Activated CD4-positive, alpha-beta memory T cell treated with anti-CD3 and anti-CD28 coated beads for 36 hours (primary cell): ENCODE data around the gene CRYBG1. TPM values are rescaled to one million over a fixed set of nuclear protein-coding genes. Genes with fewer than 3 reads are reported as not detected.

Experiments
- CTCF ChIA-PET: fragments of 350-600 bp; sonication (Branson Sonifier 250); formaldehyde crosslinking; loops from one replicate; lab custom pipeline; 2021; ENCODE audit warnings: antibody characterized with exemption, inconsistent platforms; lab: Charles Lee
- POLR2A ChIA-PET: fragments of 350-600 bp; sonication (Branson Sonifier 250); formaldehyde crosslinking; loops from one replicate; lab custom pipeline; 2021; ENCODE audit warnings: antibody characterized with exemption; lab: Charles Lee
- DNase-seq: peaks from one replicate; pipeline ENCODE4 v3.0.0-alpha.2; 2020
- H3K27ac Mint-ChIP-seq: one replicate; pipeline ENCODE4 v1.8.0; 2021; ENCODE audit warnings: mixed read lengths
- H3K27me3 Mint-ChIP-seq: one replicate; pipeline ENCODE4 v1.8.0; 2021; ENCODE audit warnings: mixed read lengths
- H3K36me3 Mint-ChIP-seq: one replicate; pipeline ENCODE4 v1.8.0; 2021; ENCODE audit warnings: mixed read lengths
- H3K4me1 Mint-ChIP-seq: one replicate; pipeline ENCODE4 v1.8.0; 2021; ENCODE audit warnings: low read depth, mixed read lengths
- H3K4me3 Mint-ChIP-seq: one replicate; pipeline ENCODE4 v1.8.0; 2021; ENCODE audit warnings: mild to moderate bottlenecking, mixed read lengths
- H3K9me3 Mint-ChIP-seq: one replicate; pipeline ENCODE4 v1.8.0; 2021; ENCODE audit warnings: mixed read lengths
- intact Hi-C: fragments of 100-400 bp; cut with micrococcal nuclease; formaldehyde crosslinking; loops from one replicate; pipeline ENCODE4 v1.15.1; 2023
- total RNA-seq, 2 experiments: library from RNA; stranded (reverse); gene quantifications; one replicate each; pipeline ENCODE4 v1.2.3, GENCODE V29; 2021

Gene CRYBG1
- total RNA-seq, 2 experiments from 2014 or later: 38.4 to 39.3 TPM

DNA sequence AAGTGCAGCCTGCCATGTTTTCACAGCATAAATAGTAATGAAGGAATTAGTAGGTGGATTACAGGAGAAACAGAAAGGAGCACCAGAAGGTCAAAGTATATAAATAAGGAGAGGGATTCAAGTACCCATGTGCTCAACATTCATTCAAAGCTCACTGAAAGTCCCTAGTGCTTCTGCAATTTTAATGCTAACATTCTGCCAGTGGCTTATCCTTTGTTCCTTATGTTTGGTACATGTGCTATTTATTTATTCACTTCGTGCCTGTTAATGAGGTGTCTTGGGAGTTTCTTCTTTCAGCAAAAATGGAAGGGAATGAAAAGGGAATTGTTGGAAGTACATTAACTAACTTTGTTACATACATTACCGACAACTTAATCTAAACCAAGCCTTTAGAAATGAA lies 105.7 kb downstream of the CRYBG1 start:
- Mint-ChIP-seq H3K4me3 (no peak overlapping the region), H3K36me3 (no peaks in the 10 kb centered on the region), H3K27me3 (peaks cover 14% of the 10 kb centered on the region), H3K27ac (no peak overlapping the region), H3K9me3 (no peaks in the 10 kb centered on the region), H3K4me1 (no peaks in the 10 kb centered on the region)
- no peak for DNase-seq
- POLR2A ChIA-PET: no interaction called here
- CTCF ChIA-PET: interaction anchor here (0.6 to 1.9 kb wide), 3 partner anchors 21 to 647 kb away, joined by 3 to 5 read pairs (median 3); no protein-coding TSS in a partner anchor
- intact Hi-C loops: no loop called here

DNA sequence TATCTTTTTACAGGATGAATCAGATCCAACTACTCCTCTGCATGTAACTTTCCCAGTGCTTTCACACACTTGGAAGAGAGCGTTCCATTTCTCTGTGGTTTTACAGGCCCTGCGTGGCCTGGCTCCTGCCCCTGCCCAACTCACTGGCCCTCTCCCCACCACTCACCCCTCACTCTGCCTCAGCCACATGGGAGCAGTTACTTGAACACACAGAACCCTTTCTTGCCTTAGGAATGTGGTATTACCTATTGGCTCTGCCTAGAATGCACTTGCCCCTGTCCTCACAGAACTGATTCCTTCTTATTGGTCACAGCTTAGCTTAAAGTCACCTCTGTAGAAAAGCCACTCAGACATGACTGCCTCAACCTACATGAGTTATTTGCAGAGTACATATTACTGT lies 108.4 kb downstream of the CRYBG1 start:
- no peak overlapping the region for H3K4me3 Mint-ChIP-seq

GRCh38 chr6:106469882-106470281 lies 109.4 kb downstream of the CRYBG1 start:
- no peak for DNase-seq
- Mint-ChIP-seq H3K27ac (no peak overlapping the region), H3K9me3 (no peaks in the 10 kb centered on the region), H3K27me3 (peaks cover 12% of the 10 kb centered on the region), H3K36me3 (no peaks in the 10 kb centered on the region), H3K4me3 (no peak overlapping the region), H3K4me1 (no peaks in the 10 kb centered on the region)
- CTCF ChIA-PET: interaction anchor here (3.5 kb wide), 1 partner anchor 97 kb away, joined by 17 read pairs; no protein-coding TSS in a partner anchor
- intact Hi-C loops: no loop called here
- POLR2A ChIA-PET: no interaction called here

More for the DNA sequence above, 108.4 kb downstream of the CRYBG1 start:
- ChIA-PET POLR2A (no interaction called here), CTCF (no interaction called here)
- intact Hi-C loops: no loop called here
- DNase-seq: no peak
- Mint-ChIP-seq H3K4me1 (no peaks in the 10 kb centered on the region), H3K27ac (no peak overlapping the region), H3K36me3 (no peaks in the 10 kb centered on the region), H3K27me3 (peaks cover 12% of the 10 kb centered on the region), H3K9me3 (no peaks in the 10 kb centered on the region)

DNA sequence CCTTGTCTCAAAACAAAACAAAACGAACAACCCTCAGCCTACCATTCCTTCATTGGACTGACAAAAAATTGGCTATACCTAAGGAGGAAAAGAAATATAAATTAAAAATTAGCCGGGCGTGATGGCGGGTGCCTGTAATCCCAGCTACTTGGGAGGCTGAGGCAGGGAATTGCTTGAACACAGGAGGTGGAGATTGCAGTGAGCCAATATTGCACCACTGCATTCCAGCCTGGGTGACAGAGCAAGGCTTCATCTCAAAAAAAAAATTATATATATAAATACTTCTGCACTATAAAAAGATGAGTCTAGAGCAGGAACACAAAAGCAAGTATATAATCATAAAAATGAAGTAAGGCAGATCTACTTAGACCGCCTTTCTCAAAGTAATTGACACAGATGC lies 109.8 kb downstream of the CRYBG1 start:
- no peaks in the 10 kb centered on the region for H3K36me3 Mint-ChIP-seq
- no peak for DNase-seq
- no peak overlapping the region for H3K27ac Mint-ChIP-seq

GRCh38 chr6:106470811-106471210 lies 110.3 kb downstream of the CRYBG1 start:
- CTCF ChIA-PET: interaction anchor here (3.5 kb wide), 1 partner anchor 96 kb away, joined by 17 read pairs; no protein-coding TSS in a partner anchor
- H3K4me3 Mint-ChIP-seq: no peak overlapping the region
- intact Hi-C loops: no loop called here

More for the DNA sequence above, 109.8 kb downstream of the CRYBG1 start:
- Mint-ChIP-seq H3K4me1 (no peaks in the 10 kb centered on the region), H3K9me3 (no peaks in the 10 kb centered on the region), H3K4me3 (no peak overlapping the region), H3K27me3 (peaks cover 11% of the 10 kb centered on the region)
- intact Hi-C loops: no loop called here
- ChIA-PET CTCF (interaction anchor here (3.5 kb wide), 1 partner anchor 96 kb away, joined by 17 read pairs; no protein-coding TSS in a partner anchor), POLR2A (no interaction called here)

GRCh38 chr6:106473812-106474211 lies 113.3 kb downstream of the CRYBG1 start:
- Mint-ChIP-seq H3K27me3 (peaks cover 4% of the 10 kb centered on the region), H3K9me3 (no peaks in the 10 kb centered on the region), H3K36me3 (no peaks in the 10 kb centered on the region), H3K27ac (no peak overlapping the region), H3K4me3 (no peak overlapping the region), H3K4me1 (peaks cover 9% of the 10 kb centered on the region)
- no peak for DNase-seq
- CTCF ChIA-PET: interaction anchor here (0.9 to 1.6 kb wide), 5 partner anchors 25 to 92 kb away, joined by 3 to 6 read pairs (median 4); no protein-coding TSS in a partner anchor
- POLR2A ChIA-PET: interaction anchor here (1.0 to 2.3 kb wide), 2 partner anchors 39 to 60 kb away, joined by 3 to 9 read pairs; no protein-coding TSS in a partner anchor
- intact Hi-C loops: loop anchor here (2.0 kb wide), 1 partner anchor 25 kb away; no protein-coding TSS in a partner anchor

More at GRCh38 chr6:106470811-106471210, 110.3 kb downstream of the CRYBG1 start:
- POLR2A ChIA-PET: no interaction called here
- no peak for DNase-seq
- no peaks in the 10 kb centered on the region for H3K36me3 Mint-ChIP-seq
- no peaks in the 10 kb centered on the region for H3K9me3 Mint-ChIP-seq
- H3K4me1 Mint-ChIP-seq: no peaks in the 10 kb centered on the region
- H3K27me3 Mint-ChIP-seq: peaks cover 10% of the 10 kb centered on the region
- no peak overlapping the region for H3K27ac Mint-ChIP-seq

DNA sequence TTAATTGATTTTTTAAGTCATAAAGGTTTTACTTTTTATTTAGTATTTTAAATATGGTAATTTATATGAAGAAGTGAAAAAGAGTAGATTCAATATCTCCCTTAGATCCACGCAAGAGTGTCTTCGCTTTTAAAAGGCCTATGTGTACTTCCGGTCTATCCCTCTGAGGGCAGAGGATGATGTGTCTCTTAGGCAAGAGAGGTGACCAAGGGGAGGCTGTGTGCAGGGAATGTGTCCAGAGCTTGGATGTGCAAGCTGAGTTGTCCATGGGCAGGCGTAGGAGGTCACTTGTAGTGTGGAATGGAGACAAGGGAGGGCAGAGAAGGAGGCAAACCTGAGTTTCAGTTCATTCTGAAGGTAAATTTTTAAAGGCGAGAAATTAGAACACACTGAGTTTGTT lies 113.9 kb downstream of the CRYBG1 start:
- H3K4me3 Mint-ChIP-seq: no peak overlapping the region
- H3K36me3 Mint-ChIP-seq: no peaks in the 10 kb centered on the region
- CTCF ChIA-PET: interaction anchor here (1.5 to 1.6 kb wide), 3 partner anchors 30 to 92 kb away, joined by 4 to 6 read pairs (median 4); no protein-coding TSS in a partner anchor
- intact Hi-C loops: loop anchor here (2.0 kb wide), 1 partner anchor 26 kb away; no protein-coding TSS in a partner anchor
- no peak for DNase-seq
- no peaks in the 10 kb centered on the region for H3K9me3 Mint-ChIP-seq
- POLR2A ChIA-PET: interaction anchor here (1.0 to 2.3 kb wide), 2 partner anchors 38 to 60 kb away, joined by 3 to 9 read pairs; no protein-coding TSS in a partner anchor
- no peaks in the 10 kb centered on the region for H3K27me3 Mint-ChIP-seq
- no peak overlapping the region for H3K27ac Mint-ChIP-seq
- peaks cover 9% of the 10 kb centered on the region for H3K4me1 Mint-ChIP-seq

GRCh38 chr6:106475284-106475683 lies 114.8 kb downstream of the CRYBG1 start:
- intact Hi-C loops: loop anchor here (1.0 to 5.0 kb wide), 3 partner anchors 26 to 78 kb away; no protein-coding TSS in a partner anchor
- DNase-seq: peak; percentile 18
- Mint-ChIP-seq H3K9me3 (no peaks in the 10 kb centered on the region), H3K36me3 (no peaks in the 10 kb centered on the region), H3K27me3 (no peaks in the 10 kb centered on the region), H3K4me1 (peaks cover 9% of the 10 kb centered on the region), H3K27ac (no peak overlapping the region), H3K4me3 (no peak overlapping the region)
- ChIA-PET CTCF (interaction anchor here (1.0 to 3.6 kb wide), 3 partner anchors 31 to 41 kb away, joined by 3 to 13 read pairs (median 6); no protein-coding TSS in a partner anchor), POLR2A (interaction anchor here (1.1 to 2.3 kb wide), 2 partner anchors 37 to 59 kb away, joined by 3 to 9 read pairs; no protein-coding TSS in a partner anchor)

DNA sequence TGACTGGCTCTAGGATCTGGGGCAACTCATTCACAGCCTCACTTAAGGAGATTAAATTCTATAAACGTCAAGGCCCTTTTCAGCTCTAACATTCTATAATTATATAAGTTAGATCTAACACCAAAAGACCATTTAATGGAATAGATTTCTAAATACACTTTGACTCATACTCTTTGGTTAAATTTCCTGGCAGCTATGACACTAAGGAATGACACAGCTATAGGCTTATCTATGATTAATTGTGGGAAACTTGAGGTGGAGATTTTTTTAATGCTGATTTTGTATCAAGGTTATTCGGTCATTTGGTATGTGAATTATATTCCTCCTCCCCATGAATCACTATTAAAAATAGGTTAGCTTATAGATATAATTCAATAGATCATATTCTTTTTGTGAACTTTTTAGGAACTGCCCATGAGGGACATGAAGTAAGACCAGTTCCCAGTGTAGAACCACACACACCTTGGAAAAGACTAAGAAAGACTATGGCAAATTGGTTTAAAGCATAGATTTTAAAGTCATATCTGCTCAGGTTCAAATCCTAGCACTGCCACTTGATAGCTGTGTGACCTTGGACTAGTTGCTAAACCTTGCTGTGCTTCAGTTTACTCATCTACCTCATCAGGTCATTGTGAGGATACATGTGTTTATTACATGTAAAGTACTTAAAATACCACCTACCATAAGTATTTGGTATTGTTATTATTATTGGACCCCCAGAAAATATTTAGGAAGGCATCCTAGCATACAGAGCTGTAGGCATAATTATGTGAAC lies 116.0 kb downstream of the CRYBG1 start:
- H3K4me1 Mint-ChIP-seq: peaks cover 9% of the 10 kb centered on the region
- no peak for DNase-seq
- H3K9me3 Mint-ChIP-seq: no peaks in the 10 kb centered on the region
- no peaks in the 10 kb centered on the region for H3K27me3 Mint-ChIP-seq
- no peak overlapping the region for H3K4me3 Mint-ChIP-seq
- intact Hi-C loops: loop anchor here (1.0 to 5.0 kb wide), 2 partner anchors 36 to 44 kb away; no protein-coding TSS in a partner anchor
- ChIA-PET POLR2A (interaction anchor here (0.6 to 1.1 kb wide), 3 partner anchors 43 to 77 kb away, joined by 3 read pairs; no protein-coding TSS in a partner anchor), CTCF (interaction anchor here (1.0 to 3.6 kb wide), 4 partner anchors 31 to 91 kb away, joined by 3 to 13 read pairs (median 8); no protein-coding TSS in a partner anchor)
- no peak overlapping the region for H3K27ac Mint-ChIP-seq
- H3K36me3 Mint-ChIP-seq: no peaks in the 10 kb centered on the region

GRCh38 chr6:106477146-106477545 lies 116.6 kb downstream of the CRYBG1 start:
- H3K4me3 Mint-ChIP-seq: no peak overlapping the region
- CTCF ChIA-PET: interaction anchor here (1.2 to 3.6 kb wide), 2 partner anchors 35 to 90 kb away, joined by 5 to 13 read pairs; no protein-coding TSS in a partner anchor

GRCh38 chr6:106477790-106478189 lies 117.3 kb downstream of the CRYBG1 start:
- H3K9me3 Mint-ChIP-seq: no peaks in the 10 kb centered on the region
- ChIA-PET CTCF (interaction anchor here (0.9 to 3.6 kb wide), 4 partner anchors 34 to 89 kb away, joined by 3 to 13 read pairs (median 4); no protein-coding TSS in a partner anchor), POLR2A (interaction anchor here (1.4 kb wide), 1 partner anchor 34 kb away, joined by 4 read pairs; no protein-coding TSS in a partner anchor)
- H3K4me3 Mint-ChIP-seq: no peak overlapping the region
- DNase-seq: no peak
- H3K27ac Mint-ChIP-seq: no peak overlapping the region
- H3K4me1 Mint-ChIP-seq: peaks cover 9% of the 10 kb centered on the region
- no peaks in the 10 kb centered on the region for H3K27me3 Mint-ChIP-seq
- intact Hi-C loops: loop anchor here (5.0 kb wide), 1 partner anchor 35 kb away; no protein-coding TSS in a partner anchor
- no peaks in the 10 kb centered on the region for H3K36me3 Mint-ChIP-seq

More at GRCh38 chr6:106477146-106477545, 116.6 kb downstream of the CRYBG1 start:
- intact Hi-C loops: loop anchor here (5.0 kb wide), 1 partner anchor 35 kb away; no protein-coding TSS in a partner anchor
- H3K9me3 Mint-ChIP-seq: no peaks in the 10 kb centered on the region
- H3K27ac Mint-ChIP-seq: no peak overlapping the region
- POLR2A ChIA-PET: interaction anchor here (1.4 kb wide), 1 partner anchor 35 kb away, joined by 4 read pairs; no protein-coding TSS in a partner anchor
- H3K4me1 Mint-ChIP-seq: peaks cover 9% of the 10 kb centered on the region
- H3K36me3 Mint-ChIP-seq: no peaks in the 10 kb centered on the region
- no peaks in the 10 kb centered on the region for H3K27me3 Mint-ChIP-seq
- DNase-seq: no peak
